ENCODE data around the gene MEF2A.
A peak's percentile ranks its signal among the peaks of the same experiment; 100 is the strongest.
"Not testable (repeated sequence)": the region's sequence is repeated elsewhere in the genome, so short reads cannot be mapped to it uniquely, and the experiment has no call there.

The MEF2A gene

GRCh38 chr15:99732124-99732750 lies 166.5 kb downstream of the MEF2A start:
- no peak for DNase-seq (ENCODE audit: low read depth)
- H3K4me3 ChIP-seq (ENCODE audit: control insufficient read depth, low read depth, low read length) = peak overlapping the region; percentile 89
- no peak for TF ChIP-seq CTCF (IDR thresholded peaks at IDR 0.05; ENCODE audit: control insufficient read depth, insufficient read depth, low read depth, low read length, missing control alignments)

DNA sequence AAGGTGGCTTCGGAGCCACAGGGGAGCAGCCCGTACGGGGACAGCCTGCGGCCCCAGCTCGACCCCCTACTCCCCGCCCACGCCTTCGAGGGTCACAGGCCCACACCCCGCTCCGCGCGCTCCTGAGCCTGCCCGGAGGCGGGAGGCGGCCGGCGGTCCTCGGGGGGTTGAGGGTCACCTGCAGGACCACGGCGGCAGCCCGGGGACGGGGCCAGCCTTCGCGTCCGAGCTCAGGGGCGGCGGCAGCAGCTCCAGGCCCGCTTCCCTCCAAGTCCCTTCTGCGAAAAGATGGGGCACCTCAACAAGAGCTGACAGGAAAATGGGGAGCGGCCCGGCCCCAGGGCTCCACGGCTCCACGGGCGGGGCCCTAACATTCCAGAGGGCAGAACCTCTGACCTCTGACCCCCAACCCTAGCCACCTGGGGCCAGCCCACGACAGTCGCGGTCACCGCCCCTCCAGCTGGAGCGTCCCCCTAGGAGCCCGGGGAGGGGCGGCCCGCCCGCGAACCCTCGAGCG lies 167.0 kb downstream of the MEF2A start:
- TF ChIP-seq CTCF (IDR thresholded peaks at IDR 0.05; ENCODE audit: control insufficient read depth, insufficient read depth, low read depth, low read length, missing control alignments) = no peak
- DNase-seq (ENCODE audit: low read depth) = no peak
- peak overlapping the region; percentile 89 for H3K4me3 ChIP-seq (ENCODE audit: control insufficient read depth, low read depth, low read length)

DNA sequence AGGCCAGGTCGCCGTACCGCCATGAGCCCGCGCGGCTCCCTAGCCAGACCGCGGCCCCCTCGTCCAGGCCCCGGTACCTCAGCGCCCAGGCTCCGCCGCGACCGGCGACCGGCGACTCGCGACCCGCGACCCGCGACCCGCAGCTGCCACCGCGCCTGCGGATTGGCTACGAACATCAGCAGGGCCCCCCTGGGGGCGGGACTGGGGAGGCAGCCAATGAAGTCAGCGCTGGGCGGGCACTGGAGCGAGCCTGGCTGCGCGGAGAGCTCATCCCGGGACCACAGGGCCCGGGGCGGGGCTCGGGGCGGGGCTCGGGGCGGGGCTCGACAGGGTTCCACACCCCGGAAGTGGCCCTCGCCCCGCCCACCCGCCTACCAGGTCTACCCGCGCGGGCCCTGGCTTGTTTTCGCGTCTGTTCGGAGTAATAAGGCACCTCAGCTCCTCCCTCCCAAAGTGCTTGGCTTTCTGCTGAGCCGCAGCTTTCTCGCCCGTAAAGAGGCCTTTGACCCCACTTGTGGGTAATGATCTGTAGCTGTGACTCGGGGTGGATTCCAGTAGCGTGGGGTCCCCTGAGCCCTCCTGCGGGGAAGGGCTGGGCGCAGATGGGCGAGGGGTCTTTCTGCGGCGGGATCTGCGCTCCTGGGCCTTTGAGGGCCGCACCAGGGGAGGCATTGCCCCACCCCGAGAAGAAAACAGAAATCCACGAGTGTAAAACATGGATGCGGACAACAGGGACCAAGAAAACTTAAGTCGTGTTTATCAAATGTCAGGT lies 167.7 kb downstream of the MEF2A start, which contains the start of gene LYSMD4:
LYSMD4 (minus strand) TSS at position 170 of the 772 bp plus-strand sequence. CDS start 1,438 bp downstream, outside the sequence.
- DNase-seq (ENCODE audit: low read depth) = peak; percentile 61
- TF ChIP-seq CTCF (IDR thresholded peaks at IDR 0.05; ENCODE audit: control insufficient read depth, insufficient read depth, low read depth, low read length, missing control alignments) = no peak
- H3K4me3 ChIP-seq (ENCODE audit: control insufficient read depth, low read depth, low read length) = peak within 1 kb of the TSS; percentile 89

DNA sequence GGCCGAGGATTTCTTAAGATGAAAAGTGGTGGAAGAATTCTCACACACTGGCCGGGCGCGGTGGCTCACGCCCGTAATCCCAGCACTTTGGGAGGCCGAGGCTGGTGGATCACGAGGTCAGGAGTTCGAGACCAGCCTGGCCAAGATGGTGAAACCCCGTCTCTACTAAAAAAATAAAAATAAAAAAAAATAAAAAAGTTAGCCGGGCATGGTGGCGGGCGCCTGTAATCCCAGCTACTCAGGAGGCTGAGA lies 168.2 kb downstream of the MEF2A start:
- H3K4me3 ChIP-seq (ENCODE audit: control insufficient read depth, low read depth, low read length); DNase-seq (ENCODE audit: low read depth): not testable (repeated sequence)

- no peak for TF ChIP-seq CTCF (IDR thresholded peaks at IDR 0.05; ENCODE audit: control insufficient read depth, insufficient read depth, low read depth, low read length, missing control alignments)
- no peak for DNase-seq (ENCODE audit: low read depth)
- no peak overlapping the region for H3K4me3 ChIP-seq (ENCODE audit: control insufficient read depth, low read depth, low read length)
These were observed 168.8 kb downstream of the MEF2A start for GRCh38 chr15:99734575-99734974.

GRCh38 chr15:99735868-99736267 lies 170.1 kb downstream of the MEF2A start:
- H3K4me3 ChIP-seq (ENCODE audit: control insufficient read depth, low read depth, low read length) = no peak overlapping the region
- no peak for TF ChIP-seq CTCF (IDR thresholded peaks at IDR 0.05; ENCODE audit: control insufficient read depth, insufficient read depth, low read depth, low read length, missing control alignments)
- no peak for DNase-seq (ENCODE audit: low read depth)

DNA sequence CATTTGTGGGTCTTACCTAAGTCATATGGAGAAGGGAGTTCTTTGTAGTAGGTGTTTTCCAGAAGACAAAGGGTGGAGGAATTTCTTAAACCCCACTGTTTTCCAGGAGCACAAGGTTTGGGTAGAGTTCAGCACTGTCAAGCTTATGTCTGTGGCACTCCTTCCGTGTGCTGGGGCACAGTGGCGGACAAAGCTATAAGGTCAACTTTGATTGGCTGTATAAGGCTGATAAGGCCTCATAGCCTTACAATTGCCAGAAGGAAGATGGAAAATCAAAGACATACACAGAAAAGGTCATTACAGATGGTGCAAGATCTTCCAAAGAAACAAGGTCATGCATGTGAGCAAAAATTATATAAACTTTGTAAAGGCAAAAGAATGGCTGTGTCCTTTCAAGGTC lies 170.9 kb downstream of the MEF2A start:
- H3K4me3 ChIP-seq (ENCODE audit: control insufficient read depth, low read depth, low read length) = no peak overlapping the region
- DNase-seq (ENCODE audit: low read depth) = no peak
- TF ChIP-seq CTCF (IDR thresholded peaks at IDR 0.05; ENCODE audit: control insufficient read depth, insufficient read depth, low read depth, low read length, missing control alignments) = no peak

All from AG09309 (cell line).